Sigmoid colon (tissue), 7 donors: Measurements from ENCODE around the gene CRYBG3. TPM values are rescaled to one million over a fixed set of nuclear protein-coding genes. Genes with fewer than 3 reads are reported as not detected.
"Not testable (repeated sequence)": the region's sequence is repeated elsewhere in the genome, so short reads cannot be mapped to it uniquely, and the experiment has no call there.

ENCODE experiments used
- DNase-seq: peaks from one replicate; pipeline ENCODE4 v3.0.0-alpha.2; 2019
- H3K27ac ChIP-seq, 4 donors: fragments of 200-600 bp; sonication (generic); one replicate each; pipeline ENCODE4 v1.5.1; 2016 to 2019; ENCODE audit warnings: mild to moderate bottlenecking in 1 of 4
- H3K27me3 ChIP-seq, 3 donors: fragments of 200-600 bp; sonication (generic); one replicate each; pipeline ENCODE4 v1.5.1; 2019; ENCODE audit warnings: mild to moderate bottlenecking in 1 of 3
- H3K36me3 ChIP-seq, 4 donors: fragments of 200-600 bp; sonication (generic); one replicate each; pipeline ENCODE4 v1.5.1; 2016 to 2019
- H3K4me1 ChIP-seq, 4 donors: fragments of 200-600 bp; sonication (generic); one replicate each; pipeline ENCODE4 v1.5.1; 2017 to 2019
- H3K4me3 ChIP-seq, 4 donors: fragments of 200-600 bp; sonication (generic); one replicate each; pipeline ENCODE4 v1.5.1; 2017 to 2019; ENCODE audit warnings: mild to moderate bottlenecking in 2 of 4, moderate library complexity in 1 of 4
- H3K9me3 ChIP-seq, 4 donors: fragments of 200-600 bp in 3 of 4; sonication (generic) in 3 of 4; one replicate each; pipeline versions ENCODE4 v1.5.1 to v1.6.1; 2013 to 2019
- CTCF ChIP-seq, 4 experiments: fragments of 450-650 bp in 3 of 4; fragments of 200-600 bp in 1 of 4; IDR thresholded peaks; one replicate each; pipeline ENCODE4 v1.5.1; 2016 to 2019; ENCODE audit warnings: antibody characterized with exemption in 4 of 4, mild to moderate bottlenecking in 3 of 4, moderate library complexity in 2 of 4
- EP300 ChIP-seq, 4 donors: sonication (generic); formaldehyde crosslinking; IDR thresholded peaks; one replicate each; pipeline ENCODE4 v1.6.1; 2017; ENCODE audit warnings: antibody characterized with exemption in 4 of 4
- POLR2A ChIP-seq, 2 donors: fragments of 450-650 bp; IDR thresholded peaks; one replicate each; pipeline ENCODE4 v1.6.1; 2016; ENCODE audit warnings: antibody characterized with exemption in 2 of 2, mild to moderate bottlenecking in 2 of 2, moderate library complexity in 2 of 2
- POLR2AphosphoS5 ChIP-seq, 4 donors: sonication (generic); formaldehyde crosslinking; IDR thresholded peaks; one replicate each; pipeline ENCODE4 v1.6.1; 2017; ENCODE audit warnings: antibody characterized with exemption in 4 of 4
- WGBS, 2 donors: extraction: QIAGEN DNeasy Blood & Tissue Kit; methylation state at CpG; one replicate each; pipeline ENCODE4 v1.1.7; 2013; 5-methylcytosine and 5-hydroxymethylcytosine counted together
- intact Hi-C: fragments of 100-400 bp; cut with DNase I; formaldehyde crosslinking; loops from one replicate; pipeline ENCODE4 v1.15.1; 2023
- polyA plus RNA-seq, 3 donors: library from polyadenylated mRNA; stranded (reverse); fragments of 200-250 nt; gene quantifications; one replicate each; pipeline ENCODE4 v1.2.3, GENCODE V29; 2013
- total RNA-seq, 4 donors: library from RNA; depleted of rRNA; stranded (reverse); fragments of >200 nt; gene quantifications; one replicate each; pipeline ENCODE4 v1.1.0, GENCODE V29; 2016
- donor health status: healthy with polysubstance abuse.
- donor health status: Bipolar disorder and iron deficiency.
- donor health status: healthy.

CRYBG3 gene
- total and polyA plus RNA-seq, 7 donors: 3.0 to 60.2 (median 37.8) TPM

- Histone ChIP-seq H3K4me3 (no peak overlapping the region), H3K36me3 (no peaks in the 10 kb centered on the region), H3K27me3 (no peaks in the 10 kb centered on the region), H3K27ac (peak overlapping the region in 2 of 4 donors; percentile 22 to 43), H3K4me1 (peaks cover 0 to 65% (median 37%) of the 10 kb centered on the region in 4 donors), H3K9me3 (no peaks in the 10 kb centered on the region)
- intact Hi-C loops: no loop called here
- TF ChIP-seq POLR2AphosphoS5 (IDR thresholded peaks at IDR 0.05) (no peak), CTCF (IDR thresholded peaks at IDR 0.05) (no peak), POLR2A (IDR thresholded peaks at IDR 0.05) (no peak)
- 72 to 77% methylated on average over 2 of the region's 2 CpGs for WGBS, 2 donors
- no peak for DNase-seq
These were observed 8.8 kb downstream of the CRYBG3 start for GRCh38 chr3:97830638-97831037.

- no peaks in the 10 kb centered on the region for H3K9me3 ChIP-seq
- TF ChIP-seq EP300 (IDR thresholded peaks at IDR 0.05) (no peak), POLR2A (IDR thresholded peaks at IDR 0.05) (no peak), POLR2AphosphoS5 (IDR thresholded peaks at IDR 0.05) (no peak), CTCF (IDR thresholded peaks at IDR 0.05) (no peak)
- intact Hi-C loops: no loop called here
- WGBS, 2 donors: 96 to 97% methylated on average over 1 of the region's 1 CpG
- H3K27ac ChIP-seq: peak overlapping the region in 2 of 4 donors; percentile 22 to 43
- no peak overlapping the region for H3K4me3 ChIP-seq
- DNase-seq: no peak
- H3K27me3 ChIP-seq: no peaks in the 10 kb centered on the region
- H3K36me3 ChIP-seq: no peaks in the 10 kb centered on the region
- H3K4me1 ChIP-seq: peaks cover 0 to 60% (median 34%) of the 10 kb centered on the region in 4 donors
These were observed 9.3 kb downstream of the CRYBG3 start for GRCh38 chr3:97831140-97831539.

GRCh38 chr3:97833184-97833583, 11.4 kb downstream of the CRYBG3 start:
- H3K27ac ChIP-seq, H3K27me3 ChIP-seq, H3K36me3 ChIP-seq, H3K9me3 ChIP-seq, intact Hi-C loops, DNase-seq, H3K4me3 ChIP-seq: not testable (repeated sequence)
- peaks cover 0 to 46% (median 17%) of the 10 kb centered on the region in 4 donors for H3K4me1 ChIP-seq
- 86 to 89% methylated on average over 4 of the region's 4 CpGs for WGBS, 2 donors

- Histone ChIP-seq H3K27me3 (no peaks in the 10 kb centered on the region), H3K27ac (no peak overlapping the region), H3K4me3 (no peak overlapping the region), H3K36me3 (no peaks in the 10 kb centered on the region), H3K9me3 (no peaks in the 10 kb centered on the region), H3K4me1 (peaks cover 0 to 48% (median 13%) of the 10 kb centered on the region in 4 donors)
- TF ChIP-seq POLR2A (IDR thresholded peaks at IDR 0.05): no peak
- TF ChIP-seq CTCF (IDR thresholded peaks at IDR 0.05): no peak
- TF ChIP-seq POLR2AphosphoS5 (IDR thresholded peaks at IDR 0.05): no peak
- TF ChIP-seq EP300 (IDR thresholded peaks at IDR 0.05): no peak
- DNase-seq: no peak
- intact Hi-C loops: no loop called here
- WGBS, 2 donors: 88 to 95% methylated on average over 5 of the region's 5 CpGs
These were observed 13.9 kb downstream of the CRYBG3 start for GRCh38 chr3:97835761-97836160.

GRCh38 chr3:97838393-97838792, 16.6 kb downstream of the CRYBG3 start:
- no peaks in the 10 kb centered on the region for H3K27me3 ChIP-seq
- no peaks in the 10 kb centered on the region for H3K36me3 ChIP-seq
- no peak for DNase-seq
- TF ChIP-seq POLR2A (IDR thresholded peaks at IDR 0.05) (no peak), CTCF (IDR thresholded peaks at IDR 0.05) (no peak), EP300 (IDR thresholded peaks at IDR 0.05) (no peak), POLR2AphosphoS5 (IDR thresholded peaks at IDR 0.05) (no peak)
- H3K4me1 ChIP-seq: peaks cover 0 to 63% (median 27%) of the 10 kb centered on the region in 4 donors
- peak overlapping the region in 2 of 4 donors; percentile 6 to 78 for H3K27ac ChIP-seq
- no peaks in the 10 kb centered on the region for H3K9me3 ChIP-seq
- 83 to 86% methylated on average over 3 of the region's 3 CpGs for WGBS, 2 donors
- intact Hi-C loops: no loop called here
- H3K4me3 ChIP-seq: no peak overlapping the region
